Measurements from ENCODE around the gene PLAAT4.
"Not testable (repeated sequence)": the region's sequence is repeated elsewhere in the genome, so short reads cannot be mapped to it uniquely, and the experiment has no call there.

PLAAT4 gene

GRCh38 chr11:63543711-63544110 lies 7.1 kb downstream of the PLAAT4 start:
- H3K4me3 ChIP-seq (ENCODE audit: low read depth, low read length) = no peak overlapping the region
- TF ChIP-seq CTCF (IDR thresholded peaks at IDR 0.05; ENCODE audit: borderline replicate concordance, insufficient read depth, low read depth, low read length) = no peak

- TF ChIP-seq CTCF (IDR thresholded peaks at IDR 0.05; ENCODE audit: borderline replicate concordance, insufficient read depth, low read depth, low read length) = no peak
- no peak overlapping the region for H3K4me3 ChIP-seq (ENCODE audit: low read depth, low read length)
Observed at GRCh38 chr11:63547061-63547460, 10.5 kb downstream of the PLAAT4 start.

- TF ChIP-seq CTCF (IDR thresholded peaks at IDR 0.05; ENCODE audit: borderline replicate concordance, insufficient read depth, low read depth, low read length) = no peak
- no peak overlapping the region for H3K4me3 ChIP-seq (ENCODE audit: low read depth, low read length)
Observed at GRCh38 chr11:63548178-63548577, 11.6 kb downstream of the PLAAT4 start.

- H3K4me3 ChIP-seq (ENCODE audit: low read depth, low read length) = no peak overlapping the region
- no peak for TF ChIP-seq CTCF (IDR thresholded peaks at IDR 0.05; ENCODE audit: borderline replicate concordance, insufficient read depth, low read depth, low read length)
Observed at GRCh38 chr11:63549411-63549810, 12.8 kb downstream of the PLAAT4 start.

GRCh38 chr11:63550156-63550700 lies 13.6 kb downstream of the PLAAT4 start:
- not testable (repeated sequence) for H3K4me3 ChIP-seq (ENCODE audit: low read depth, low read length)

GRCh38 chr11:63551091-63551888 lies 14.7 kb downstream of the PLAAT4 start:
- no peak overlapping the region for H3K4me3 ChIP-seq (ENCODE audit: low read depth, low read length)
- TF ChIP-seq CTCF (IDR thresholded peaks at IDR 0.05; ENCODE audit: borderline replicate concordance, insufficient read depth, low read depth, low read length) = no peak

- TF ChIP-seq CTCF (IDR thresholded peaks at IDR 0.05; ENCODE audit: borderline replicate concordance, insufficient read depth, low read depth, low read length) = no peak
- H3K4me3 ChIP-seq (ENCODE audit: low read depth, low read length) = no peak overlapping the region
Observed at GRCh38 chr11:63551889-63552266, 15.3 kb downstream of the PLAAT4 start.

Data from GM12875 (cell line).